SK-N-MC (cell line): Measurements from ENCODE around the gene ADRB2.

Source experiments
- FOXP2 ChIP-seq: optimal IDR thresholded peaks from 2 replicates; pipeline ENCODE3; 2011; ENCODE audit warnings: mild to moderate bottlenecking, moderate library complexity; ENCODE audit not compliant: insufficient read depth; ENCODE audit errors: extremely low read length, control extremely low read depth
- POLR2AphosphoS5 ChIP-seq: IDR thresholded peaks from 2 replicates; pipeline ENCODE4 v1.6.1; 2012; ENCODE audit warnings: mild to moderate bottlenecking, low read depth, low read length, borderline replicate concordance

GRCh38 chr5:148794275-148794674 lies 32.1 kb upstream of the ADRB2 start:
- TF ChIP-seq FOXP2 (no peak), POLR2AphosphoS5 (no peak)
